Endothelial cell of umbilical vein (primary cell): ENCODE measurements around the gene LCNL1. TPM values are rescaled to one million over a fixed set of nuclear protein-coding genes. Genes with fewer than 3 reads are reported as not detected.

Experiments used
- BruUV-seq: library from RNA; stranded (reverse); fragments of 400-500 nt; replicated peaks from 2 replicates; lab custom pipeline; 2021; lab: Mats Ljungman, UMichigan
- CTCF ChIA-PET: fragments of 300-600, 350-600 bp; sonication (Branson Sonifier 250); formaldehyde crosslinking; loops from one replicate; lab custom pipeline; 2021; ENCODE audit warnings: antibody characterized with exemption, inconsistent platforms; lab: Charles Lee
- POLR2A ChIA-PET: fragments of 300-600, 350-600 bp; sonication (Branson Sonifier 250); formaldehyde crosslinking; loops from one replicate; lab custom pipeline; 2021; ENCODE audit warnings: antibody characterized with exemption, inconsistent platforms; lab: Charles Lee
- DNase-seq: peaks from one replicate; pipeline ENCODE4 v3.0.0-alpha.2; 2011; ENCODE audit warnings: low read depth, low spot score
- FAIRE-seq: peaks from 2 replicates; lab custom pipeline; 2011; peaks lifted over from hg19 to GRCh38; lab: Jason Lieb, UNC
- H2AFZ ChIP-seq: 2 replicates; pipeline ENCODE4 v1.6.0; 2012; ENCODE audit warnings: low read depth, low read length, control low read depth, inconsistent platforms
- H3K27ac ChIP-seq: 2 replicates; pipeline ENCODE4 v1.5.1; 2011; ENCODE audit warnings: low read depth, mild to moderate bottlenecking, control low read depth, low read length, moderate library complexity; ENCODE audit not compliant: insufficient read depth
- H3K27me3 ChIP-seq, 2 experiments: 2 replicates each; pipeline versions ENCODE4 v1.6.0 to v1.6.1; 2011; ENCODE audit warnings: low read length in 2 of 2, mixed read lengths in 1 of 2; ENCODE audit not compliant: control insufficient read depth in 2 of 2, insufficient read depth in 2 of 2
- H3K36me3 ChIP-seq, 2 experiments: 2 replicates in 1 of 2; 3 replicates in 1 of 2; pipeline ENCODE4 v1.5.1; 2011; ENCODE audit warnings: low read length in 2 of 2, mild to moderate bottlenecking in 1 of 2, moderate library complexity in 1 of 2; ENCODE audit not compliant: control insufficient read depth in 2 of 2, insufficient read depth in 2 of 2; ENCODE audit errors: extremely low read depth in 1 of 2
- H3K4me1 ChIP-seq: 3 replicates; pipeline ENCODE4 v1.5.1; 2011; ENCODE audit warnings: mild to moderate bottlenecking, low read length; ENCODE audit not compliant: control insufficient read depth, insufficient read depth; ENCODE audit errors: extremely low read depth
- H3K4me2 ChIP-seq: 2 replicates; pipeline ENCODE4 v1.6.1; 2011; ENCODE audit warnings: low read length, control low read depth, mixed read lengths; ENCODE audit not compliant: insufficient read depth
- H3K4me3 ChIP-seq, 3 experiments: fragments of 200-600 bp in 1 of 3; sonication (generic), shearing (Covaris generic) in 1 of 3; replicated peaks in 1 of 3; 2 replicates each; pipeline ENCODE4 v1.5.1; 2011 to 2016; ENCODE audit warnings: control low read depth in 3 of 3, low read length in 3 of 3, mild to moderate bottlenecking in 2 of 3, inconsistent platforms in 1 of 3, low read depth in 1 of 3, moderate library complexity in 1 of 3; ENCODE audit not compliant: insufficient read depth in 1 of 3
- H3K79me2 ChIP-seq: 2 replicates; pipeline ENCODE4 v1.6.0; 2012; ENCODE audit warnings: low read length, inconsistent platforms; ENCODE audit not compliant: control insufficient read depth, insufficient read depth
- H3K9ac ChIP-seq: replicated peaks from 2 replicates; pipeline ENCODE3; 2011; ENCODE audit warnings: low read length, control low read depth; ENCODE audit not compliant: insufficient read depth; ENCODE audit errors: extremely low read depth
- H3K9me1 ChIP-seq: replicated peaks from 3 replicates; pipeline ENCODE4 v1.6.0; 2011; ENCODE audit warnings: mild to moderate bottlenecking, low read length; ENCODE audit not compliant: control insufficient read depth, insufficient read depth; ENCODE audit errors: extremely low read depth
- H3K9me3 ChIP-seq: replicated peaks from 2 replicates; pipeline ENCODE4 v1.5.1; 2012; ENCODE audit warnings: low read length, inconsistent platforms; ENCODE audit not compliant: control insufficient read depth, insufficient read depth
- H4K20me1 ChIP-seq: replicated peaks from 2 replicates; pipeline ENCODE3; 2011; ENCODE audit warnings: mild to moderate bottlenecking, low read length; ENCODE audit not compliant: control insufficient read depth, insufficient read depth; ENCODE audit errors: extremely low read depth
- EZH2 ChIP-seq: IDR thresholded peaks from 2 replicates; pipeline ENCODE4 v1.6.1; 2012; ENCODE audit warnings: borderline replicate concordance, low read depth, mild to moderate bottlenecking, moderate library complexity, low read length, inconsistent platforms; ENCODE audit not compliant: severe bottlenecking
- FOS ChIP-seq: IDR thresholded peaks from 2 replicates; pipeline ENCODE4 v1.6.1; 2011; ENCODE audit warnings: mild to moderate bottlenecking, low read length, moderate library complexity, borderline replicate concordance; ENCODE audit not compliant: insufficient read depth
- GATA2 ChIP-seq: IDR thresholded peaks from 2 replicates; pipeline ENCODE4 v1.7.0; 2011; ENCODE audit warnings: low read depth, mild to moderate bottlenecking, moderate library complexity, mixed read lengths, low read length; ENCODE audit not compliant: insufficient read length, insufficient read depth
- JUN ChIP-seq: IDR thresholded peaks from 2 replicates; pipeline ENCODE4 v1.6.1; 2011; ENCODE audit warnings: borderline replicate concordance, low read depth; ENCODE audit not compliant: insufficient read length, insufficient read depth
- MYC ChIP-seq: IDR thresholded peaks from one replicate; pipeline ENCODE4 v1.6.1; 2011; ENCODE audit warnings: mild to moderate bottlenecking, low read depth, low read length
- POLR2A ChIP-seq: IDR thresholded peaks from 2 replicates; pipeline ENCODE4 v1.6.1; 2012; ENCODE audit warnings: low read depth, mild to moderate bottlenecking, control low read depth, low read length
- POLR2AphosphoS5 ChIP-seq: IDR thresholded peaks from 2 replicates; pipeline ENCODE4 v1.6.1; 2012; ENCODE audit warnings: low read depth, mild to moderate bottlenecking, control low read depth, low read length, moderate library complexity; ENCODE audit not compliant: insufficient read depth
- dilution Hi-C: fragments of 300-500 bp; cut with MboI; formaldehyde crosslinking; loops from one replicate; pipeline ENCODE4 v1.15.0; 2019; ENCODE audit warnings: low sequenced_read_pairs; ENCODE audit not compliant: extremely low pct_ligation_motif_present
- intact Hi-C: fragments of 100-400 bp; cut with micrococcal nuclease; formaldehyde crosslinking; loops from one replicate; pipeline ENCODE4 v1.10.0; 2022
- polyA plus RNA-seq, 4 experiments: library from polyadenylated mRNA; depleted of rRNA in 3 of 4; stranded (reverse) in 3 of 4; unstranded in 1 of 4; fragments of >200 nt; gene quantifications; 2 replicates each; pipeline versions ENCODE4 v1.2.1 to v1.2.3, GENCODE V29; 2011 to 2012; ENCODE audit warnings: missing spikeins in 1 of 4
- total RNA-seq: library from RNA; stranded (reverse); gene quantifications from 2 replicates; pipeline ENCODE4 v1.2.3, GENCODE V29; 2021
- TF ChIP-seq, protein P1 (sequence below): IDR thresholded peaks from 2 replicates; pipeline ENCODE4 v1.6.1; 2011; ENCODE audit not compliant: insufficient read depth, insufficient read length
- TF ChIP-seq, protein P2 (sequence below), 2 donors: IDR thresholded peaks; 1 replicate in 1 of 2; 2 replicates in 1 of 2; pipeline ENCODE4 v1.5.1; 2011; ENCODE audit warnings: low read length in 2 of 2, mild to moderate bottlenecking in 2 of 2, moderate library complexity in 2 of 2, control low read depth in 1 of 2, inconsistent platforms in 1 of 2, low read depth in 1 of 2; ENCODE audit not compliant: insufficient read depth in 1 of 2; ENCODE audit errors: extremely low read depth in 1 of 2

Gene LCNL1
- total and polyA plus RNA-seq, 2 donors (not counting 3 experiments of a cell fraction or from before 2014, with no cell fraction given): not detected

DNA sequence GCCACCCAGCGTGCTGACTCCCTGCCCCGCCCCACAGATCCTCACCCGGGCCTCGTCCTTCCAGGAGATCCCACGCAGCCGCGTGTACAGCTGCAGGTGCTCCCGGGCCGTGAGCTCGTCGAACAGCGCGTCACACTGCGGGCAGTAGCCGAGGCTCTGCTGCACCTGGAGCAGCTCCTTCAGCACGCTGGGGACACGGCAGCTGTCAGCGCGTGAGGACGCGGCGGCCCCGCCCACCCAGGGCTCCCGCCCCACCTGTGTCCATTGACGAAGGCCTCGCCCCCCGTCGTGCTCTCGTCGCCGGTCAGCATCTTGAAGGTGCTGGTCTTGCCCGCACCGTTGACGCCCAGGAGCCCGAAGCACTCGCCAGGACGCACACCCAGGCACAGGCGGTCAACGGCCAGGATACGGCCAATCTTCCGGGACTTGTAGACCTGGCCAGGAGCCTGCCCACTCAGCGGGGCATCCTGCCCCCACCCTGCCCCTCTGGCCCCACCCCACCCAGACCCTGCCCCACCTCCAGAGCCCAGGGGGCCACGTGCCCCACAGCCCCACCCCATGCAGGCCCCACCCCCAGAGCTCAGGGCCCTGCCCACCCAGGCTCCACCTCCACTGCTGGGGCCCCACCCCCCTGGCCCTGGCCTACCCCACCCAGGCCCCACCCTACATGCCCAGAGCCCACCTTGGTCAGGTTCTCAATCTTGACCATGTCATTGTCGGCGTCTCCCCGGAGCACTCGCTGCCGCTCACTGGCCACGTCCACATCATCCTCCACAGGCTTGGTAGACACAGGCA lies 27.3 kb downstream of the LCNL1 start:
- H3K36me3 ChIP-seq: no peaks in the 10 kb centered on the region

DNA sequence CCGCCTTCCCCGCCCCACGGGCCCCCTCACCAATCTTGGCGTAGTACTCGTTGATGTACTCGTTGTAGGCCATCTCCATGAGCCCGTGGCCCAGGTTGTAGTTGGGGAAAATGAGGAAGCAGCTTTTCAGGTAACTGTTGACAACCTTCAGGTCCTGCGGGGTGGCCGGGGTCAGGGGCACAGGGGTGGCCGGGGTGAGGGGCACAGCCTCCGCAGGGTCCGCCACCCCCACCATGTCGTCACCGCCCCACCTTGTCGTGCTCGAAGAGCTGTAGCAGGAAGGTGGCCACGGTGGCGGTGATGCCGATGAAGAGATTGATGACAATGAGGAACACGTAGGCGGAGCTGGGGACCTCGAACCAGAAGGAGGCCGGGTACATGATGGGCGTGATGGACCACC lies 28.4 kb downstream of the LCNL1 start:
- BruUV-seq: no TSS peak
- Histone ChIP-seq H2AFZ (no peak overlapping the region), H3K4me1 (no peaks in the 10 kb centered on the region), H3K9ac (no peak overlapping the region), H3K9me1 (no peaks in the 10 kb centered on the region), H3K4me3 (no peak overlapping the region), H4K20me1 (no peaks in the 10 kb centered on the region), H3K36me3 (no peaks in the 10 kb centered on the region), H3K9me3 (no peaks in the 10 kb centered on the region), H3K27ac (no peak overlapping the region), H3K4me2 (no peak overlapping the region), H3K79me2 (no peaks in the 10 kb centered on the region), H3K27me3 (no peaks in the 10 kb centered on the region)
- DNase-seq: no peak
- dilution Hi-C loops: no loop called here
- TF ChIP-seq MYC (no peak), FOS (no peak), EZH2 (no peak), POLR2AphosphoS5 (no peak), POLR2A (no peak), JUN (no peak), GATA2 (no peak)
- TF ChIP-seq, protein P1, sequence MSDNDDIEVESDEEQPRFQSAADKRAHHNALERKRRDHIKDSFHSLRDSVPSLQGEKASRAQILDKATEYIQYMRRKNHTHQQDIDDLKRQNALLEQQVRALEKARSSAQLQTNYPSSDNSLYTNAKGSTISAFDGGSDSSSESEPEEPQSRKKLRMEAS: no peak
- TF ChIP-seq, protein P2, sequence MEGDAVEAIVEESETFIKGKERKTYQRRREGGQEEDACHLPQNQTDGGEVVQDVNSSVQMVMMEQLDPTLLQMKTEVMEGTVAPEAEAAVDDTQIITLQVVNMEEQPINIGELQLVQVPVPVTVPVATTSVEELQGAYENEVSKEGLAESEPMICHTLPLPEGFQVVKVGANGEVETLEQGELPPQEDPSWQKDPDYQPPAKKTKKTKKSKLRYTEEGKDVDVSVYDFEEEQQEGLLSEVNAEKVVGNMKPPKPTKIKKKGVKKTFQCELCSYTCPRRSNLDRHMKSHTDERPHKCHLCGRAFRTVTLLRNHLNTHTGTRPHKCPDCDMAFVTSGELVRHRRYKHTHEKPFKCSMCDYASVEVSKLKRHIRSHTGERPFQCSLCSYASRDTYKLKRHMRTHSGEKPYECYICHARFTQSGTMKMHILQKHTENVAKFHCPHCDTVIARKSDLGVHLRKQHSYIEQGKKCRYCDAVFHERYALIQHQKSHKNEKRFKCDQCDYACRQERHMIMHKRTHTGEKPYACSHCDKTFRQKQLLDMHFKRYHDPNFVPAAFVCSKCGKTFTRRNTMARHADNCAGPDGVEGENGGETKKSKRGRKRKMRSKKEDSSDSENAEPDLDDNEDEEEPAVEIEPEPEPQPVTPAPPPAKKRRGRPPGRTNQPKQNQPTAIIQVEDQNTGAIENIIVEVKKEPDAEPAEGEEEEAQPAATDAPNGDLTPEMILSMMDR (IDR thresholded peaks at IDR 0.05; ENCODE audit: extremely low read depth in 1 of 2, insufficient read depth in 1 of 2, low read depth in 1 of 2, low read length in 2 of 2): no peak
- no peak for FAIRE-seq
- POLR2A ChIA-PET: no interaction called here
- CTCF ChIA-PET: interaction anchor here (1.4 to 1.9 kb wide), 3 partner anchors 18 to 24 kb away, joined by 3 to 6 read pairs (median 4); no protein-coding TSS in a partner anchor
- intact Hi-C loops: no loop called here

More for the DNA sequence above, 27.3 kb downstream of the LCNL1 start:
- Histone ChIP-seq H3K9me1 (no peaks in the 10 kb centered on the region), H2AFZ (no peak overlapping the region), H4K20me1 (no peaks in the 10 kb centered on the region), H3K4me1 (no peaks in the 10 kb centered on the region), H3K4me3 (no peak overlapping the region), H3K27me3 (no peaks in the 10 kb centered on the region), H3K27ac (no peak overlapping the region), H3K4me2 (no peak overlapping the region), H3K79me2 (no peaks in the 10 kb centered on the region), H3K9ac (no peak overlapping the region), H3K9me3 (no peaks in the 10 kb centered on the region)
- ChIA-PET CTCF (interaction anchor here (1.0 to 1.9 kb wide), 3 partner anchors 12 to 25 kb away, joined by 3 to 6 read pairs (median 3); no protein-coding TSS in a partner anchor), POLR2A (no interaction called here)
- no peak for DNase-seq
- dilution Hi-C loops: no loop called here
- BruUV-seq: no TSS peak
- TF ChIP-seq EZH2: no peak
- intact Hi-C loops: no loop called here
- FAIRE-seq: no peak
